H9 (cell line): Measurements from ENCODE around the gene LIF. TPM values are rescaled to one million over a fixed set of nuclear protein-coding genes. Genes with fewer than 3 reads are reported as not detected.

ENCODE experiments used
- DNase-seq: peaks from one replicate; pipeline ENCODE4 v3.0.0-alpha.2; 2017
- H2AFZ ChIP-seq: one replicate; pipeline ENCODE4 v1.6.1; 2013; ENCODE audit warnings: mild to moderate bottlenecking, low read length, control low read depth, moderate library complexity
- H2AK5ac ChIP-seq: 2 replicates; pipeline ENCODE4 v1.6.1; 2013; ENCODE audit warnings: low read length, control low read depth, mixed read lengths; ENCODE audit not compliant: insufficient read length
- H2BK120ac ChIP-seq: one replicate; pipeline ENCODE4 v1.6.1; 2013; ENCODE audit warnings: low read depth, mild to moderate bottlenecking, low read length, control low read depth, inconsistent platforms; ENCODE audit not compliant: poor library complexity, severe bottlenecking
- H2BK12ac ChIP-seq: 2 replicates; pipeline ENCODE4 v1.6.1; 2013; ENCODE audit warnings: low read length, control low read depth, mixed read lengths, low read depth; ENCODE audit not compliant: insufficient read length
- H2BK15ac ChIP-seq: 2 replicates; pipeline ENCODE4 v1.6.1; 2013; ENCODE audit warnings: low read depth, low read length, control low read depth
- H2BK20ac ChIP-seq: one replicate; pipeline ENCODE4 v1.6.1; 2013; ENCODE audit warnings: low read depth, mild to moderate bottlenecking, low read length, control low read depth, inconsistent platforms; ENCODE audit not compliant: poor library complexity, severe bottlenecking
- H2BK5ac ChIP-seq: 2 replicates; pipeline ENCODE4 v1.6.1; 2013; ENCODE audit warnings: low read length, control low read depth, mixed read lengths; ENCODE audit not compliant: insufficient read length
- H3K14ac ChIP-seq: 2 replicates; pipeline ENCODE4 v1.6.1; 2013; ENCODE audit warnings: low read length, control low read depth; ENCODE audit not compliant: insufficient read depth
- H3K18ac ChIP-seq: 2 replicates; pipeline ENCODE4 v1.6.1; 2013; ENCODE audit warnings: low read depth, mild to moderate bottlenecking, mixed read lengths, low read length, control low read depth; ENCODE audit not compliant: insufficient read length
- H3K23ac ChIP-seq: 2 replicates; pipeline ENCODE4 v1.6.1; 2013; ENCODE audit warnings: low read length, control low read depth, mixed read lengths, low read depth; ENCODE audit not compliant: insufficient read length
- H3K23me2 ChIP-seq: 2 replicates; pipeline ENCODE4 v1.6.1; 2013; ENCODE audit warnings: low read depth, mild to moderate bottlenecking, mixed read lengths, low read length, control low read depth; ENCODE audit not compliant: insufficient read length, poor library complexity, severe bottlenecking
- H3K27ac ChIP-seq: 2 replicates; pipeline ENCODE4 v1.5.1; 2013; ENCODE audit warnings: low read length, control low read depth, mixed read lengths, low read depth; ENCODE audit not compliant: insufficient read length
- H3K27me3 ChIP-seq: 2 replicates; pipeline ENCODE4 v1.6.1; 2013; ENCODE audit warnings: low read length, control low read depth, inconsistent platforms; ENCODE audit not compliant: insufficient read depth
- H3K4ac ChIP-seq: 2 replicates; pipeline ENCODE4 v1.6.1; 2013; ENCODE audit warnings: low read depth, mild to moderate bottlenecking, control low read depth, inconsistent platforms, low read length, moderate library complexity
- H3K4me1 ChIP-seq: 2 replicates; pipeline ENCODE4 v1.6.1; 2013; ENCODE audit warnings: low read length, control low read depth, inconsistent platforms; ENCODE audit not compliant: insufficient read depth
- H3K4me2 ChIP-seq: 2 replicates; pipeline ENCODE4 v1.6.1; 2013; ENCODE audit warnings: low read length, control low read depth, mixed read lengths; ENCODE audit not compliant: insufficient read length, insufficient read depth
- H3K56ac ChIP-seq: 2 replicates; pipeline ENCODE4 v1.6.1; 2013; ENCODE audit warnings: low read depth, mild to moderate bottlenecking, mixed read lengths, low read length, control low read depth; ENCODE audit not compliant: insufficient read length
- H3K79me1 ChIP-seq: 2 replicates; pipeline ENCODE4 v1.6.1; 2013; ENCODE audit warnings: low read depth, mild to moderate bottlenecking, moderate library complexity, low read length, control low read depth, inconsistent platforms; ENCODE audit not compliant: insufficient read depth, poor library complexity, severe bottlenecking
- H3K79me2 ChIP-seq: 2 replicates; pipeline ENCODE4 v1.6.1; 2013; ENCODE audit warnings: low read length, control low read depth, inconsistent platforms; ENCODE audit not compliant: insufficient read depth
- H3K9ac ChIP-seq: 2 replicates; pipeline ENCODE4 v1.6.1; 2013; ENCODE audit warnings: low read length, control low read depth, mixed read lengths; ENCODE audit not compliant: insufficient read length; ENCODE audit errors: extremely low read depth
- H3K9me3 ChIP-seq: one replicate; pipeline ENCODE4 v1.6.1; 2013; ENCODE audit warnings: low read depth, low read length, inconsistent platforms; ENCODE audit not compliant: control insufficient read depth
- H3T11ph ChIP-seq: one replicate; pipeline ENCODE4 v1.6.1; 2013; ENCODE audit warnings: mild to moderate bottlenecking, low read length, control low read depth, inconsistent platforms
- H4K20me1 ChIP-seq: one replicate; pipeline ENCODE4 v1.6.1; 2013; ENCODE audit not compliant: control insufficient read depth, insufficient read length, insufficient read depth
- H4K5ac ChIP-seq: 2 replicates; pipeline ENCODE4 v1.6.1; 2013; ENCODE audit warnings: low read depth, mild to moderate bottlenecking, mixed read lengths, low read length, control low read depth; ENCODE audit not compliant: insufficient read length
- H4K8ac ChIP-seq: replicated peaks from 2 replicates; pipeline ENCODE4 v1.6.1; 2013; ENCODE audit warnings: low read length, control low read depth, mixed read lengths, low read depth; ENCODE audit not compliant: insufficient read length
- H4K91ac ChIP-seq: 2 replicates; pipeline ENCODE4 v1.6.1; 2013; ENCODE audit warnings: low read depth, mild to moderate bottlenecking, moderate library complexity, mixed read lengths, low read length, control low read depth; ENCODE audit not compliant: insufficient read length
- H3K27ac Mint-ChIP-seq, 3 experiments: 2 replicates in 2 of 3; 3 replicates in 1 of 3; pipeline ENCODE4 v1.8.0; 2020 to 2021; ENCODE audit warnings: mixed read lengths in 3 of 3, mild to moderate bottlenecking in 1 of 3, moderate library complexity in 1 of 3
- H3K27me3 Mint-ChIP-seq: 2 replicates; pipeline ENCODE4 v1.8.0; 2021; ENCODE audit warnings: low read depth, mild to moderate bottlenecking, moderate library complexity, mixed read lengths
- H3K36me3 Mint-ChIP-seq, 3 experiments: 2 replicates in 2 of 3; 3 replicates in 1 of 3; pipeline ENCODE4 v1.8.0; 2020 to 2021; ENCODE audit warnings: low read depth in 3 of 3, mixed read lengths in 3 of 3; ENCODE audit not compliant: insufficient read depth in 1 of 3
- H3K4me1 Mint-ChIP-seq, 2 experiments: 2 replicates each; pipeline ENCODE4 v1.8.0; 2020; ENCODE audit warnings: mixed read lengths in 2 of 2
- H3K4me3 Mint-ChIP-seq, 2 experiments: 2 replicates in 1 of 2; 3 replicates in 1 of 2; pipeline ENCODE4 v1.8.0; 2020 to 2021; ENCODE audit warnings: mild to moderate bottlenecking in 2 of 2, mixed read lengths in 2 of 2, moderate library complexity in 1 of 2
- H3K9me3 Mint-ChIP-seq, 2 experiments: 2 replicates in 1 of 2; 3 replicates in 1 of 2; pipeline ENCODE4 v1.8.0; 2020; ENCODE audit warnings: mild to moderate bottlenecking in 2 of 2, mixed read lengths in 2 of 2, moderate library complexity in 1 of 2
- WGBS: extraction: QIAGEN DNeasy Blood & Tissue Kit; methylation state at CpG from one replicate; pipeline ENCODE4 v1.1.7; 2013; ENCODE audit warnings: missing lambda C conversion rate, low lambda C conversion rate, mixed read lengths; ENCODE audit not compliant: insufficient read length; ENCODE audit errors: extremely low coverage; 5-methylcytosine and 5-hydroxymethylcytosine counted together
- total RNA-seq: library from RNA; stranded (reverse); gene quantifications from 2 replicates; pipeline ENCODE4 v1.2.1, GENCODE V29; 2021
- TF ChIP-seq, protein P1 (sequence below): fragments of 200-600 bp; sonication (generic); conservative IDR thresholded peaks from 3 replicates; pipeline ENCODE4 v1.8.0; 2021; ENCODE audit warnings: antibody characterized with exemption, mild to moderate bottlenecking

LIF gene
- total RNA-seq, 1 experiment from 2014 or later: 6.1 TPM

GRCh38 chr22:30249049-30250038 lies 2.8 kb upstream of the LIF start:
- Histone ChIP-seq H3K4me2 (no peak overlapping the region), H2AK5ac (no peak overlapping the region), H3K14ac (no peak overlapping the region; the same call in 1 of the 2 replicates), H4K20me1 (no peaks in the 10 kb centered on the region), H2BK20ac (no peak overlapping the region), H3T11ph (no peak overlapping the region), H3K23me2 (peaks cover 9% of the 10 kb centered on the region), H3K4me1 (peaks cover 3% of the 10 kb centered on the region; the same call in 1 of the 2 replicates), H3K27me3 (no peaks in the 10 kb centered on the region), H3K56ac (no peak overlapping the region), H2BK15ac (no peak overlapping the region), H3K79me2 (no peaks in the 10 kb centered on the region), H4K8ac (no peak overlapping the region), H2BK120ac (no peak overlapping the region), H2AFZ (no peak overlapping the region), H2BK12ac (no peak overlapping the region), H3K4ac (no peak overlapping the region), H3K9ac (no peak overlapping the region), H3K18ac (no peak overlapping the region), H3K79me1 (no peaks in the 10 kb centered on the region), H3K23ac (no peak overlapping the region), H4K5ac (no peak overlapping the region), H2BK5ac (no peak overlapping the region), H4K91ac (no peak overlapping the region), H3K27ac (no peak overlapping the region), H3K9me3 (no peaks in the 10 kb centered on the region)
- TF ChIP-seq, protein P1, sequence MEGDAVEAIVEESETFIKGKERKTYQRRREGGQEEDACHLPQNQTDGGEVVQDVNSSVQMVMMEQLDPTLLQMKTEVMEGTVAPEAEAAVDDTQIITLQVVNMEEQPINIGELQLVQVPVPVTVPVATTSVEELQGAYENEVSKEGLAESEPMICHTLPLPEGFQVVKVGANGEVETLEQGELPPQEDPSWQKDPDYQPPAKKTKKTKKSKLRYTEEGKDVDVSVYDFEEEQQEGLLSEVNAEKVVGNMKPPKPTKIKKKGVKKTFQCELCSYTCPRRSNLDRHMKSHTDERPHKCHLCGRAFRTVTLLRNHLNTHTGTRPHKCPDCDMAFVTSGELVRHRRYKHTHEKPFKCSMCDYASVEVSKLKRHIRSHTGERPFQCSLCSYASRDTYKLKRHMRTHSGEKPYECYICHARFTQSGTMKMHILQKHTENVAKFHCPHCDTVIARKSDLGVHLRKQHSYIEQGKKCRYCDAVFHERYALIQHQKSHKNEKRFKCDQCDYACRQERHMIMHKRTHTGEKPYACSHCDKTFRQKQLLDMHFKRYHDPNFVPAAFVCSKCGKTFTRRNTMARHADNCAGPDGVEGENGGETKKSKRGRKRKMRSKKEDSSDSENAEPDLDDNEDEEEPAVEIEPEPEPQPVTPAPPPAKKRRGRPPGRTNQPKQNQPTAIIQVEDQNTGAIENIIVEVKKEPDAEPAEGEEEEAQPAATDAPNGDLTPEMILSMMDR: no peak
- Mint-ChIP-seq H3K4me1 (peaks cover 32 to 38% of the 10 kb centered on the region in 2 experiments), H3K4me3 (no peak overlapping the region), H3K9me3 (no peaks in the 10 kb centered on the region), H3K27ac (peak overlapping the region in 1 of 3 experiments; percentile 48; a peak in 1 of 7 replicates), H3K36me3 (no peaks in the 10 kb centered on the region; a peak in 2 of 7 replicates), H3K27me3 (peaks cover 9% of the 10 kb centered on the region)
- no peak for DNase-seq
- no CpG with 5 or more reads among the region's 27 CpGs for WGBS
